Urinary bladder (tissue), 2 donors: ENCODE measurements around the gene TMEM135. TPM values are rescaled to one million over a fixed set of nuclear protein-coding genes. Genes with fewer than 3 reads are reported as not detected.

Experiments
- polyA plus RNA-seq: library from polyadenylated mRNA; stranded (reverse); fragments of 200-250 nt; gene quantifications from one replicate; pipeline ENCODE4 v1.2.3, GENCODE V29; 2013
- total RNA-seq: library from RNA; depleted of rRNA; stranded (reverse); fragments of >200 nt; gene quantifications from one replicate; pipeline ENCODE4 v1.2.3, GENCODE V29; 2014
- donor health status: healthy.

The TMEM135 gene
- total and polyA plus RNA-seq, 2 donors = 6.2 to 61.0 TPM

Other genes with a start within 250 kb of the TMEM135 start
- 169 TPM for gene PRSS23, start 237.4 kb upstream of the TMEM135 start, total RNA-seq
- gene PRSS23, start 237.4 kb upstream of the TMEM135 start, polyA plus RNA-seq = 146 TPM
- 65.2 TPM for gene FZD4, start 82.5 kb upstream of the TMEM135 start, total RNA-seq
- 20.0 TPM for gene FZD4, start 82.5 kb upstream of the TMEM135 start, polyA plus RNA-seq